Osteocyte (in vitro differentiated cells): ENCODE results near the gene KCNQ2. TPM values are rescaled to one million over a fixed set of nuclear protein-coding genes. Genes with fewer than 3 reads are reported as not detected.

ENCODE experiments used
- DNase-seq: peaks from one replicate; pipeline ENCODE4 v3.0.0; 2021; ENCODE audit warnings: mixed read lengths; ENCODE audit not compliant: unreplicated experiment; ENCODE audit errors: extremely low spot score
- H3K27ac Mint-ChIP-seq: one replicate; pipeline ENCODE4 v1.8.0; 2021; ENCODE audit warnings: mild to moderate bottlenecking, mixed read lengths; ENCODE audit not compliant: unreplicated experiment
- H3K27me3 Mint-ChIP-seq: one replicate; pipeline ENCODE4 v1.8.0; 2021; ENCODE audit warnings: mixed read lengths; ENCODE audit not compliant: unreplicated experiment
- H3K36me3 Mint-ChIP-seq: one replicate; pipeline ENCODE4 v1.8.0; 2021; ENCODE audit warnings: mixed read lengths; ENCODE audit not compliant: unreplicated experiment
- H3K4me1 Mint-ChIP-seq: one replicate; pipeline ENCODE4 v1.8.0; 2021; ENCODE audit warnings: mixed read lengths; ENCODE audit not compliant: unreplicated experiment
- H3K4me3 Mint-ChIP-seq: one replicate; pipeline ENCODE4 v1.8.0; 2021; ENCODE audit warnings: mild to moderate bottlenecking, moderate library complexity, mixed read lengths; ENCODE audit not compliant: unreplicated experiment
- H3K9me3 Mint-ChIP-seq: one replicate; pipeline ENCODE4 v1.8.0; 2021; ENCODE audit warnings: mixed read lengths; ENCODE audit not compliant: unreplicated experiment
- total RNA-seq: library from RNA; stranded (reverse); gene quantifications from 2 replicates; pipeline ENCODE4 v1.2.1, GENCODE V29; 2021
- TF ChIP-seq, protein P1 (sequence below): fragments of 200-600 bp; sonication (generic); IDR thresholded peaks from 2 replicates; pipeline ENCODE4 v1.5.0; 2021; ENCODE audit warnings: antibody characterized with exemption, mild to moderate bottlenecking, moderate library complexity

The KCNQ2 gene
- total RNA-seq, 1 donor from 2014 or later: not detected

DNA sequence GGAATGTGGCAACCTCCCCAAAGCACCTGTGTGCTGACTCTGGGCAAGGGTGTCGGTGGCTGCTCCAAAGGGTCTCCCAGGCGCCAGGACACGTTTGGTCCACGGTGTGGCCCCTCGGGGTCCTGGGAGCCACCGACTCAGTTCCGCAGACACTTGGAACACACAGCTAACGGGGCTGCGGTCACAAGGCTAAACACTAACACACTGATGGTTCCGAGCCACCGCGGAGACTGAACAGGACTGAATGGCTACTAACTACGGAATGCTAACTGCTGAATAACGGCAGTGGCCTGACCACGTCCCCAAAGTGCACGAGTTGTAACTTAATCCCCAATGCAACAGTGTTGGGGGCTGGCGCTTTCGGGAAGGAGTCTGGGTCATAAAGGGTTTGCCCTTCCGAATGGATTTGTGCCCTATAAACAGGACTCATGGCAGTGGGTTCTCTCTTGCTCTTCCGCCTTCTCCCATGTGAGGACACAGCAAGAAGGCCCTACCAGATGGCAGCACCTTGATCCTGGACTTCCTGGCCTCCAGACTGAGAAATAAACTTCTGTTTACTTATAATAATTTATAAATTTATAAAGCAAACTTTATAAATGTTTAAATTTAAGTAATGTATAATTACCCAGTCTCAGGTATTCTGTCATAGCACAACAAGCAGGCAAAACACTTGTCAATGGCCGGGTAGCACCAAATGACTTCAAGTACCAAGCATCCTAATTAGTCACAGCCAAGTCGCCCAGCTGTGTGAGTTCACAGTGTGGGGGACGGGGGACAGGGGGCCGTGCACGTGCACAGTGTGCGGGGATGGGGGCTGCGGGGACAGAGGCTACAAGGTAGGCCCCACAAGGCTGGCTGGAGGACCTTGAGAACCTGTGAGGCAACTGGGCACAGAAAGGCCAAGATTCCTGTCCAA is 28.7 kb upstream of the KCNQ2 start:
- peaks cover 15% of the 10 kb centered on the region for H3K27me3 Mint-ChIP-seq
- H3K4me1 Mint-ChIP-seq: peaks cover 1% of the 10 kb centered on the region
- no peak overlapping the region for H3K27ac Mint-ChIP-seq
- H3K4me3 Mint-ChIP-seq: no peak overlapping the region
- H3K9me3 Mint-ChIP-seq: peaks cover 5% of the 10 kb centered on the region
- TF ChIP-seq, protein P1, sequence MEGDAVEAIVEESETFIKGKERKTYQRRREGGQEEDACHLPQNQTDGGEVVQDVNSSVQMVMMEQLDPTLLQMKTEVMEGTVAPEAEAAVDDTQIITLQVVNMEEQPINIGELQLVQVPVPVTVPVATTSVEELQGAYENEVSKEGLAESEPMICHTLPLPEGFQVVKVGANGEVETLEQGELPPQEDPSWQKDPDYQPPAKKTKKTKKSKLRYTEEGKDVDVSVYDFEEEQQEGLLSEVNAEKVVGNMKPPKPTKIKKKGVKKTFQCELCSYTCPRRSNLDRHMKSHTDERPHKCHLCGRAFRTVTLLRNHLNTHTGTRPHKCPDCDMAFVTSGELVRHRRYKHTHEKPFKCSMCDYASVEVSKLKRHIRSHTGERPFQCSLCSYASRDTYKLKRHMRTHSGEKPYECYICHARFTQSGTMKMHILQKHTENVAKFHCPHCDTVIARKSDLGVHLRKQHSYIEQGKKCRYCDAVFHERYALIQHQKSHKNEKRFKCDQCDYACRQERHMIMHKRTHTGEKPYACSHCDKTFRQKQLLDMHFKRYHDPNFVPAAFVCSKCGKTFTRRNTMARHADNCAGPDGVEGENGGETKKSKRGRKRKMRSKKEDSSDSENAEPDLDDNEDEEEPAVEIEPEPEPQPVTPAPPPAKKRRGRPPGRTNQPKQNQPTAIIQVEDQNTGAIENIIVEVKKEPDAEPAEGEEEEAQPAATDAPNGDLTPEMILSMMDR: no peak
- H3K36me3 Mint-ChIP-seq: no peaks in the 10 kb centered on the region
- DNase-seq: no peak

DNA sequence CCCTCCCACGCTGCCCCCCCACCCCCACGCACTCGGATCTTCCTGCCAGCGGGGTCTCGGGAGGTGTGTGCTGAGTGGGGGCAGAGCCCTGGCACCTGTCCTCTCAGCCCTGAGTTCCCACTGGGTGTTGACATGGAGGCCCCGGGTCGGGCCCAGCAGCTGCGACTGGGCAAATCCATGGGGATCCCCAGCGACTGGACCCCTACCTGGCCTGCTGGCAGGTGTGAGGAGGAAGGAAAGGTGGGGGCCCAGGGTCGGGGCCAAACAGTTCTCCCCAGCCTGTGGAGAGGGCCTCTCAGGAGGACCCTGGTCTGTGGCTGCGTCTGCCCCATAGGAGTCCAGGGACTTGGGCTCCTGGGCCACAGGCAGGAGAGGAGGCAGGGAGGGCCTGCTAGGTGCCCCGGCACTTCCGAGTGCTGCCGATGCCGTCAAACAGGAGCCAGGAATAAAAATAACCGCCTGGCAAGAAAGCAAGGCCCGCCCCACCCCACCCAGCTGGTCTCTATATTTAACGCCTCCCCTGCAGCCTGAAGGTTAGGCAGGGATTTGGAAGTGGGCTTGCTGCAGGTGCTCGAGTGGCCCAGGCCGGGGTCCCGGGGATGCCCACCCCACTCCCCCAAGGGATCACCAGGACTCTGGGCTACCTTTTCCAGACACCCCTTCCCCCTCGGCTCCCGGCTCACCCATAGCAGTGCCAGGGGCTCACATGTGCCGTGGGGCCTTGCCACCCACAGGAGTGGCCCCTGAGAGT is 27.9 kb upstream of the KCNQ2 start:
- no peak for DNase-seq
- Mint-ChIP-seq H3K27me3 (peaks cover 14% of the 10 kb centered on the region), H3K9me3 (peaks cover 5% of the 10 kb centered on the region), H3K27ac (no peak overlapping the region), H3K4me1 (peaks cover 2% of the 10 kb centered on the region), H3K36me3 (no peaks in the 10 kb centered on the region), H3K4me3 (no peak overlapping the region)
- TF ChIP-seq, protein P1: no peak

DNA sequence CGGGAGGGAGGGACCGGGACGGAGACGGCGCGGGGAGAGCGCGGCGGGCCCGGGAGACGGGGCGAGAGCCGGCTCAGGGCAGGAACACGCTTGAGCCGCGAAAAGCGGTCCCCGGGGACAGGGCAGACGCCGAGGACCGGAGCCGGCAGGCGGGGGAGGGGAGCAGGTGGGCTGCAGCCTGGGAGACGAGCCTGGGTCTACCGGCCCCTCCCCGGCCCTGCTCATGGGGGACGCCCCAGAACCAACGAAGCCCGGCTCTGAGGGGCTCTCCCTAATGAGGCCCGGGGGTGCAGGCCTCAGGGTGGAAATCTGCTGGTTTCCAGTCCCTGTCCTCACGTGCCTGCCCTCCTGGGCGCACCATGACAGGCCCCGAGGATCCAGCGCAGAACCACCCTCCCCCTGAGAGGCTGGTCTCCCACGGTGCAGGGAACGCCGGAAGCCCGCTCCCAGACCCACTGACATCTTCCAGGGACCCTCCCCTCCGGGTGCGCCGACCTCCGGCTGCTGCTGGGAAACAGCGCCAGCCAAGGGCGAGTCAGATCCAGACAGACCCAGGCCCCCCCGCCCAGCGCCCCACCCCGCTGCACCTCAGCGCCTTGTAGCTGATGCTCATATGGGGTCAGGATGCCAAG is 27.0 kb upstream of the KCNQ2 start:
- no peaks in the 10 kb centered on the region for H3K36me3 Mint-ChIP-seq
- no peak overlapping the region for H3K4me3 Mint-ChIP-seq
- H3K27me3 Mint-ChIP-seq: peaks cover 9% of the 10 kb centered on the region

GRCh38 chr20:63498960-63499337 is 26.5 kb upstream of the KCNQ2 start, which contains the start of gene EEF1A2:
EEF1A2 (minus strand) TSS chr20:63499083; CDS start chr20:63497763, 1,320 bp downstream.
- TF ChIP-seq, protein P1: no peak
- DNase-seq: no peak
- Mint-ChIP-seq H3K27me3 (peaks cover 4% of the 10 kb centered on the region), H3K9me3 (no peaks in the 10 kb centered on the region), H3K4me1 (peaks cover 2% of the 10 kb centered on the region), H3K36me3 (no peaks in the 10 kb centered on the region), H3K27ac (no peak within 1 kb of the TSS), H3K4me3 (no peak within 1 kb of the TSS)

More for the DNA sequence above, 27.0 kb upstream of the KCNQ2 start:
- Mint-ChIP-seq H3K4me1 (peaks cover 2% of the 10 kb centered on the region), H3K27ac (no peak overlapping the region), H3K9me3 (no peaks in the 10 kb centered on the region)
- TF ChIP-seq, protein P1: no peak
- DNase-seq: no peak
